HG03066 (cell line): ENCODE measurements around the gene SF3B6.

Source experiments
- ATAC-seq: cut with Tn5 transposase; IDR thresholded peaks from one replicate; pipeline ENCODE4 v1.9.1; 2021; ENCODE audit warnings: low read depth; ENCODE audit not compliant: unreplicated experiment

Gene SF3B6

DNA sequence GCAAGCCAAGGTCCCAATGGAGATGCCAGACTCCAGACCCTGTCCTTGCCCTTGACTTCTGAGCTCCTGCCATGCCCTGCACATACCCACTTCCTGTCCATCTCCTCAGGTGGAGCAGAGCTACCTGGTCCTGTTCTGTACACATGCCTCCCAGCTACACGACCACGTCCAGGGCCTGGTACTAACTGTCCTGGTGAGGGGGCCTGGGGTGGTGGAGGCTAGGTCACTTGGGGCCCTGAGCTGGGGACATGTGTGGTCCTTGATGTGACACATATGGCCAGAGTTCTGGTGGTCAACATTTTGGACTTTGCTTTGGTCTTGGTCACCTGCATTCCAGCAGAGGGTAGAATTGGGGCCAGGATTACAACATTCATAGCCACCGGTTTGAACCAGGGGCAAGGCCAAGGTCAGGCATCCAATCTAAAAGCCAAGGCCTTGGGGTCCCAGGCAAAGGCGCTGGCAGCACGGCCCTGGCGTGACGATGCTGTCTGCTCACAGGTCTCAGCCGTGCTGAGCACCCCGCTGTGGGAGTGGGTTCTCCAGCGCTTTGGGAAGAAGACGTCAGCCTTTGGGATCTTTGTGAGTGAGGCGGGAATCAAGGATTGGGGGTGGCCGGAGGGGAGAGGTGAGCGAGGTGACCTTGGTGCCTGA, 53.7 kb downstream of the SF3B6 start:
- no peak for ATAC-seq

DNA sequence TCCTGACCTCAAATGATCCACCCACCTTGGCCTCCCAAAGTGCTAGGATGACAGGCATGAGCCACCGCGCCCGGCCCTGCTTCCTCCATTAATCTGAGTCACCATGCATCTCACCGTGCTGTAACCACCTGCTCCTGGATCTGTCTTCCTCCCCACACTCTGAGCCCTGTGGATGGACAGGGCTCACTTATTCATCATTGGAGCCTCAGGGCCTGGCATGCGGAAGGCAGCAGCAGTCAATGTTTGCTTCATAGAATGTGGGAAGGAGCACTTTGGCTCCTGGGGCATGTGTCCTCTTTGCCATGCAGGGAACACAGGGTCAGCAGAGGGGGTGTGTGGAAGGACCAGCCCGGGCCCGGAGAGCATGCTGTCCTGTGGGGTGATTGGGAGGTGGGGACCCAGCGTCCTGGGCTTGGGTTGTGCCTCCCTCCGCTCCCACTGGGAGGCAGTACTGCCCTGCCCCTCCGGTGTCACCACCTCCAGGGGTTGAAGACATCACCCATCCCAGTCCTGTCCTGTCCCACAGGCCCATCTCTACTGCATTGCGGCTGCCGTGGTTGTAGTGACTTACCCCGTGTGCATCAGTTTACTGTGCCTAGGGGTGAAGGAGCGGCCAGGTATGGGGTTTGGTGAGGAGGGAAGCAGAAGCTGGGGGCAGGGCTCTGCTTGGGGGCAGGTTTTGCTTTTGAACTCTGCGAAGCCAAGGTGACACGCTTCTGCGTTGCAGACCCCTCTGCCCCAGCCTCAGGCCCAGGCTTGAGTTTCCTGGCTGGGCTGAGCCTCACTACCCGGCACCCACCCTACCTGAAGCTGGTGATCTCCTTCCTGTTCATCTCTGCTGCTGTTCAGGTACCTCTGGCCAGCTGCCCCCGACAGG, 54.8 kb downstream of the SF3B6 start:
- ATAC-seq = no peak

DNA sequence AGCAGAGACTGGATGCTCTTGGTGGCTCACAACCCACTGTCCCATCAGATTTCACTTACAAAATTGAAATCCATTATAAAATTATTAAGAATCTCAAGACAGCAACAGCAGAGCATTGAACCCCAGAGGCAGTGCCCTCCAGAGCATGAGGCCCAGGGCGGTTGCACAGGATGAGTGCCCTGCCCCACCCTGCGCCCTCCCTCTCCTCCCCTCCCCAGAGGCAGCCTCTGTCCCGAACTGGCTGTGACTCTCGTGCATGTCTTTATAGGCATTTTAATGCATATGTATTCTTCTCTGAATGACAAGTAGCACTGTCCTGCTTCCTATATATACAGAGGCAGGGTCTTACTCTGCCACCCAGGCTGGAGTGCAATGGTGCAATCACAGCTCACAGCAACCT, 55.9 kb downstream of the SF3B6 start:
- ATAC-seq = no peak

DNA sequence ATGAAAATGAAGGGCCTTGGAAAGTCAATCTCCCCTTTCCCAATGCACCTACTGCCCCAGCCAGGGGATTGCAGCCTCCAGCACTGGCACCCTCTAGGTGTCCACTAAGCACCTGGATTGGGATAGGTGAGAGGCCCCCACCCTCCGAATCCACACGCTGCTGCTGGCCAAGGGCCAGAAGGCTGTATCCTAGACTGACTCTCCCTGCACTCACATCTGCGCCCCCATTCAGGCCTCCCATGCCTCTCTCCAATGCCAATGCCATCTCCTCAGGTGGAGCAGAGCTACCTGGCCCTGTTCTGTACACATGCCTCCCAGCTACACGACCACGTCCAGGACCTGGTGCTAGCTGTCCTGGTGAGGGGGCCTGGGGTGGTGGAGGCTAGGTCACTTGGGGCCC, 56.4 kb downstream of the SF3B6 start:
- ATAC-seq = no peak

DNA sequence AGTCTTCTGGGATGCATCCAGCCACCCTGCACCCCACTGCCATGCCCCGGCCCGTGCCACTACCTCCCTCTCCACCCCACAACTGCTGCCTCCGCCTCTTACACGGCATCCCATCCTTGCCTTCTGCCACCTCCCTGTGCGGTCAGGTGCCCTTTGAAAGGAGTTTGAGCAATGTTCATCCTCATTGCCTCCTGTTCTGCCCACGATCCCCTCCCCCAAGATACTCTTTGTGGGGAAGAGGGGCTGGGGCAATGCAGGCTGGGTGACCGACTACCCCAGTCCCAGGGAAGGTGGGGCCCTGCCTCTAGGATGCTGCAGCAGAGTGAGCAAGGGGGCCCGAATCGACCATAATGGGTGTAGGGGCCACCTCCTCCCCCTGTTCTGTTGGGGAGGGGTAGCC, 57.9 kb downstream of the SF3B6 start:
- ATAC-seq = no peak

DNA sequence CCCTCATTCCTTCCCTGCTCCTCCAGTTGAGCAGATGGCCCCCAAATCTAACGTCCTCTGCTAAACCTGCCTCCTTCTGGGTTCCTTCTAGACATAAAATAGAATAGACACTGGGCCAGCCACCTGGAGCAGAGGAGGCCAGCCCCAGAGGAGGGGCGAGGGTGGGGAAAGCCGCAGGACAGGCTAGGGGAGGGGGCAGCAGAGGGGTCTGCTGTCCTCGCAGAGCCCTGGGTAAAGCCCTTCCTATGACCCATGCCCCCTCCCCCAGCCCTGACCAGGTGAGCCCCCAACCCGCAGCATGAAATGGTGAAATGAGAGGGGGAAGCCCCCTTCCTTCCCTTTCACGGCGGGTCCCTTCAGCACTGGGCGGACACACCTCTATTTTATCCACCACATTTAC, 58.4 kb downstream of the SF3B6 start:
- ATAC-seq = no peak
